Natural killer cell (primary cell): Measurements from ENCODE around the gene PI4KB. TPM values are rescaled to one million over a fixed set of nuclear protein-coding genes. Genes with fewer than 3 reads are reported as not detected.
A peak's percentile ranks its signal among the peaks of the same experiment; 100 is the strongest.

Experiments used
- ATAC-seq, 3 donors: fragments of 150-1000 bp in 2 of 3; fragments of 200-7000 bp in 1 of 3; cut with Tn5 transposase; 1 replicate in 1 of 3; 2 replicates in 2 of 3; pipeline ENCODE4 v1.10.0; 2021; ENCODE audit warnings: mild to moderate bottlenecking in 2 of 3, moderate library complexity in 2 of 3
- DNase-seq, 2 donors: peaks; one replicate each; pipeline versions ENCODE4 v3.0.0 to v3.0.0-alpha.2; 2013 to 2021; ENCODE audit warnings: mixed read lengths in 1 of 2
- H3K27ac ChIP-seq: one replicate; pipeline ENCODE4 v1.5.1; 2013; ENCODE audit warnings: mild to moderate bottlenecking, low read length
- H3K27me3 ChIP-seq: one replicate; pipeline ENCODE4 v1.6.1; 2013; ENCODE audit warnings: low read length; ENCODE audit not compliant: control insufficient read depth, insufficient read depth
- H3K36me3 ChIP-seq: one replicate; pipeline ENCODE4 v1.6.1; 2013; ENCODE audit warnings: low read length; ENCODE audit not compliant: control insufficient read depth, insufficient read depth
- H3K4me1 ChIP-seq: one replicate; pipeline ENCODE4 v1.6.1; 2013; ENCODE audit warnings: low read length; ENCODE audit not compliant: control insufficient read depth, insufficient read depth
- H3K4me3 ChIP-seq: one replicate; pipeline ENCODE4 v1.5.1; 2013; ENCODE audit warnings: low read length
- H3K9me3 ChIP-seq: one replicate; pipeline ENCODE4 v1.6.1; 2013; ENCODE audit warnings: low read length; ENCODE audit not compliant: control insufficient read depth, insufficient read depth
- H3K27ac Mint-ChIP-seq, 2 donors: one replicate each; pipeline ENCODE4 v1.8.0; 2022; ENCODE audit warnings: mild to moderate bottlenecking in 2 of 2, mixed read lengths in 2 of 2, moderate library complexity in 1 of 2
- H3K27me3 Mint-ChIP-seq, 2 donors: one replicate each; pipeline ENCODE4 v1.8.0; 2022; ENCODE audit warnings: low read depth in 2 of 2, mixed read lengths in 2 of 2
- H3K36me3 Mint-ChIP-seq: one replicate; pipeline ENCODE4 v1.8.0; 2022; ENCODE audit warnings: mixed read lengths
- H3K4me1 Mint-ChIP-seq, 2 donors: one replicate each; pipeline ENCODE4 v1.8.0; 2022; ENCODE audit warnings: mixed read lengths in 2 of 2
- H3K4me3 Mint-ChIP-seq: one replicate; pipeline ENCODE4 v1.8.0; 2022; ENCODE audit warnings: mild to moderate bottlenecking, moderate library complexity, mixed read lengths
- H3K9me3 Mint-ChIP-seq, 2 donors: one replicate each; pipeline ENCODE4 v1.8.0; 2022; ENCODE audit warnings: mixed read lengths in 2 of 2
- WGBS: methylation state at CpG from one replicate; pipeline ENCODE4 v1.1.7; 2013; ENCODE audit warnings: missing lambda C conversion rate; ENCODE audit not compliant: insufficient coverage; 5-methylcytosine and 5-hydroxymethylcytosine counted together
- intact Hi-C: fragments of 100-400 bp; cut with micrococcal nuclease; formaldehyde crosslinking; loops from one replicate; pipeline ENCODE4 v1.14.2; 2022
- total RNA-seq, 4 donors: library from RNA; stranded (reverse); fragments of 120-200 nt in 1 of 4; gene quantifications; one replicate each; pipeline versions ENCODE4 v1.2.3 to v1.2.4, GENCODE V29; 2013 to 2022
- TF ChIP-seq, protein P1 (sequence below): fragments of 200-600 bp; IDR thresholded peaks from one replicate; pipeline ENCODE4 v1.8.0; 2022; ENCODE audit warnings: antibody characterized with exemption

PI4KB gene
- total RNA-seq, 3 donors from 2014 or later (not counting 1 experiment from before 2014, with no cell fraction given), result 68.2 to 99.3 (median 95.0) TPM

- no peaks in the 10 kb centered on the region for H3K27me3 Mint-ChIP-seq
- H3K27ac Mint-ChIP-seq, result peak overlapping the region; percentile 83 to 95
- 87% methylated on average over 1 of the region's 2 CpGs for WGBS
- H3K4me1 Mint-ChIP-seq, result peaks cover 41 to 43% of the 10 kb centered on the region in 2 donors
- TF ChIP-seq, protein P1, sequence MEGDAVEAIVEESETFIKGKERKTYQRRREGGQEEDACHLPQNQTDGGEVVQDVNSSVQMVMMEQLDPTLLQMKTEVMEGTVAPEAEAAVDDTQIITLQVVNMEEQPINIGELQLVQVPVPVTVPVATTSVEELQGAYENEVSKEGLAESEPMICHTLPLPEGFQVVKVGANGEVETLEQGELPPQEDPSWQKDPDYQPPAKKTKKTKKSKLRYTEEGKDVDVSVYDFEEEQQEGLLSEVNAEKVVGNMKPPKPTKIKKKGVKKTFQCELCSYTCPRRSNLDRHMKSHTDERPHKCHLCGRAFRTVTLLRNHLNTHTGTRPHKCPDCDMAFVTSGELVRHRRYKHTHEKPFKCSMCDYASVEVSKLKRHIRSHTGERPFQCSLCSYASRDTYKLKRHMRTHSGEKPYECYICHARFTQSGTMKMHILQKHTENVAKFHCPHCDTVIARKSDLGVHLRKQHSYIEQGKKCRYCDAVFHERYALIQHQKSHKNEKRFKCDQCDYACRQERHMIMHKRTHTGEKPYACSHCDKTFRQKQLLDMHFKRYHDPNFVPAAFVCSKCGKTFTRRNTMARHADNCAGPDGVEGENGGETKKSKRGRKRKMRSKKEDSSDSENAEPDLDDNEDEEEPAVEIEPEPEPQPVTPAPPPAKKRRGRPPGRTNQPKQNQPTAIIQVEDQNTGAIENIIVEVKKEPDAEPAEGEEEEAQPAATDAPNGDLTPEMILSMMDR, result no peak
- H3K4me3 ChIP-seq, result no peak overlapping the region
- no peaks in the 10 kb centered on the region for H3K27me3 ChIP-seq
- peaks cover 36% of the 10 kb centered on the region for H3K36me3 ChIP-seq
- no peaks in the 10 kb centered on the region for H3K9me3 ChIP-seq
- H3K4me1 ChIP-seq, result peaks cover 41% of the 10 kb centered on the region
- H3K9me3 Mint-ChIP-seq, result no peaks in the 10 kb centered on the region
- H3K36me3 Mint-ChIP-seq, result no peaks in the 10 kb centered on the region
- peak overlapping the region; percentile 93 for H3K27ac ChIP-seq
- peak overlapping the region; percentile 92 for H3K4me3 Mint-ChIP-seq
- intact Hi-C loops, result loop anchor here (5.0 kb wide), 1 partner anchor 227 kb away; the partner anchor contains the start of gene CDC42SE1
- DNase-seq (no peak), ATAC-seq (no peak)
These were observed 43.1 kb downstream of the PI4KB start for GRCh38 chr1:151284013-151284577.

DNA sequence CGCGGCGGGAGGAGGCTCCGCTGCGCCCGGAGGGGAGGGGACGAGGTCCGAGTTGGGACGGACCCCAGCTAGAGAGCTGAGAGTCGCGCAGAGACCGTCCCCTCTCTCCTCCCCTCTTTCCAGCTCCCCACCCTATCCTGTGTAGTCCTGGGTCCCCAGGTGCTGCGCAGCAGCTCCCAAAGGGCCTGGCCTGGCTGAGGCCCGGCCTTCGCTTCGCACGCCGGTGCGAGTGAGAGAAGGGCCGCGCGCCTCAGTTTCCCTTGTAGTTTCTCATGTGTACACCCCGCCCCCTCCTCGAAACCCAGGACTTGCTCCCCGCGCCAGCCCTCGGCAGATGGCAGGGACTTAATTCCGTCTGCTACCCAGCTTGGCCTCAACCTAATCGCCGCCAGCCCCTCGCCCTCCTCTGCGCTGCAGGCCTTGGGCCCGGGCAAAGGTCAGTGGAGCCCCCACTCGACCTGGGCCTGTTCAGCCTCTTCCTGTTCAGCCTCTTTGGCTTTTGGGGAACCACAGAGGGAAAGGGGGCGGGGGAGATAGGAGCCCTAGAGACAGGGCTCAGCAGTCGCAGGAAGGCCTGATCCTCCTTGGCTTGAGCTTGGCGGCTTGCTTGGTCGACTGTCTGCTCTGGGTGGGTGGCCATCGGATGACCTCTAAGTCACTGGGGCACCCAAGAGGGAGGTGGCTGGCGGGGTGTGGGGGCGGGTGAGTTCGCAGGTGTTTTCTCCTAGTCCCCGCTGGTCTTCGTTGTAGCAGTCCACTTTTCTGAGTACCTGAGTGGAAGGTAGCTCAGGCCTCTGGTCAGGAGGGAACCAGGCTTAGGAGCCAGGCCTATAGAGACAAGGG, 44.1 kb downstream of the PI4KB start:
- Histone ChIP-seq H3K36me3 (peaks cover 26% of the 10 kb centered on the region), H3K27ac (peak overlapping the region; percentile 93), H3K4me1 (peaks cover 31% of the 10 kb centered on the region), H3K4me3 (peak overlapping the region; percentile 82), H3K27me3 (no peaks in the 10 kb centered on the region), H3K9me3 (no peaks in the 10 kb centered on the region)
- DNase-seq (peak; percentile 28 to 56), ATAC-seq (no peak)
- Mint-ChIP-seq H3K36me3 (no peaks in the 10 kb centered on the region), H3K9me3 (no peaks in the 10 kb centered on the region), H3K4me3 (peak overlapping the region; percentile 92), H3K4me1 (peaks cover 31 to 33% of the 10 kb centered on the region in 2 donors), H3K27ac (peak overlapping the region; percentile 83 to 95), H3K27me3 (no peaks in the 10 kb centered on the region)
- TF ChIP-seq, protein P1, result no peak
- intact Hi-C loops, result loop anchor here (1.0 to 5.0 kb wide), 5 partner anchors 8 to 226 kb away; partner anchors contain the start of genes CDC42SE1, PI4KB, PSMB4 and PSMD4
- 4% methylated on average over 44 of the region's 44 CpGs for WGBS

DNA sequence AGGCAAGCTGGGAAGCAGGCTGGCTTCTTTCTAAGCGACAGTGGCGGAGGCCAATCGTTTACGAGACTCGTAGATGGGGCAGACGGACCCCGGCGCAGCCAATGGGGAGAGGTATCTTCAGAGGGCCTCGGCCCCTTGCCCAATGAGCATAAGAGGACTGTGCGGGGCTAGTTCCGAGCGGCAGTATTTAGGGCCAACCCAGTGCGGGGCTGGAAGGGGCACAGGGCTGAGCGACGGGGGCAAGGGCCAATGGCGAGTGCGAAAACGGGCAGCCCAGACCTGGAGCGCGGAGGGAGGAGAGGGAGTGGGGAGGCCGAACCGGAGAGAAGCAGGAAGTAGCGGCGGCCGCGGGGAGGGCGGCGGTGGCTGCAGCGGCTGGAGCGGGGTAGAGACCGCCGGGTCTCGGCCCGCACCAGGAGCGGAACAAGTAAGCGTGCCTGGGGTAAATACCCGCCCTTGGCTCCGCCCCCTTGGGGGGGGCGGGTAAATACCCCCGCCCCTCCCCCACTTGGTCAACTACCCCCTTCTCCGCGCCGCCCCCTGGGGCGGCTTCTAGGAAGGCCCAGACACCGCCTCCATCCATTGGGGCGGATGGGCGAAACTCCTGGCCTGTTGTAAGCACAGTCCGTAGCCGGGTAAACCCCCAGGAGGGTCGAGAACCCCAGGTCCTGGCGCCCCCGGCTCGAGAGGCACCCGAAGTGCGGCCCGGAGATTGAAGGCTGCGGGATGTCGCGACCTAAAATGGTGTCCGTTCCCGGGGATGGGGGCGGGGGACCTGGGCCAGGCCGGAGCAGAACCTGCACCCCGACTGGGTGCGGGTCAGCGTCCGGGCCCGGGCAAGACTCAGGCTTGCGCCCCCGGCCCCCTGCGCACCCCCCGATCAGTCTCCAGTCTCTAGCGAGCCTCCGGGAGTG, 45.0 kb downstream of the PI4KB start, which contains the start of gene ZNF687:
TSS of gene ZNF687 (plus strand) at position 331 of the 914 bp plus-strand sequence. CDS start 3,993 bp downstream, outside the sequence.
- DNase-seq, result peak; percentile 98 to 99
- Histone ChIP-seq H3K27ac (peak within 1 kb of the TSS; percentile 93), H3K36me3 (peaks cover 18% of the 10 kb centered on the region), H3K4me3 (peak within 1 kb of the TSS; percentile 82), H3K4me1 (peaks cover 24% of the 10 kb centered on the region), H3K9me3 (no peaks in the 10 kb centered on the region), H3K27me3 (no peaks in the 10 kb centered on the region)
- no peaks in the 10 kb centered on the region for H3K27me3 Mint-ChIP-seq
- no peaks in the 10 kb centered on the region for H3K9me3 Mint-ChIP-seq
- H3K4me3 Mint-ChIP-seq, result peak within 1 kb of the TSS; percentile 98
- intact Hi-C loops, result loop anchor here (1.0 to 5.0 kb wide), 8 partner anchors 9 to 509 kb away; partner anchors contain the start of genes CDC42SE1, PI4KB, PSMB4 and PSMD4
- no peaks in the 10 kb centered on the region for H3K36me3 Mint-ChIP-seq
- H3K4me1 Mint-ChIP-seq, result peaks cover 31 to 33% of the 10 kb centered on the region in 2 donors
- ATAC-seq, result peak; percentile 80 to 94 (median 84)
- TF ChIP-seq, protein P1, result no peak
- peak within 1 kb of the TSS; percentile 95 to 100 for H3K27ac Mint-ChIP-seq
- WGBS, result under 1% methylated on average over 70 of the region's 74 CpGs
